ENCODE measurements around the gene SLC47A1.

DNA sequence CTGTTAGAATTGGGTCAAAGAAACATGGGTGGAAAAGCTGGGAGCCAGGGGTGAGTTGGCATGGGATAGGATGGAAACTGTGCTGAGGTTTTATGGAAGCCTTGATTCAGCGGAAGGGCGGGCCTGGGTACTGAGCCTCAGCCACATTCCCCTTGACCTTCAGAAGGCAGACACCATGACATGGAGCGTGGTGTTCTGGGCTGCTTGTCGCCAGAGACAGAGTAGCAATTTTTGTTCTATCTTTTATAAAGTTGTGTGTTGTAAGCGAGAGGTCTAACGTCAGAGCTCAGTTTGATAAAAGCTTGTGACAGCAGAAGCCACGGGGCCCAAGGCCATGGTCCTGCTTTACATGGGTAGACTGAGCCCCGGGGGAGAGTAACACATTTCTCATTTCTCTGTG, 50.2 kb downstream of the SLC47A1 start:
- TF ChIP-seq, protein P1, sequence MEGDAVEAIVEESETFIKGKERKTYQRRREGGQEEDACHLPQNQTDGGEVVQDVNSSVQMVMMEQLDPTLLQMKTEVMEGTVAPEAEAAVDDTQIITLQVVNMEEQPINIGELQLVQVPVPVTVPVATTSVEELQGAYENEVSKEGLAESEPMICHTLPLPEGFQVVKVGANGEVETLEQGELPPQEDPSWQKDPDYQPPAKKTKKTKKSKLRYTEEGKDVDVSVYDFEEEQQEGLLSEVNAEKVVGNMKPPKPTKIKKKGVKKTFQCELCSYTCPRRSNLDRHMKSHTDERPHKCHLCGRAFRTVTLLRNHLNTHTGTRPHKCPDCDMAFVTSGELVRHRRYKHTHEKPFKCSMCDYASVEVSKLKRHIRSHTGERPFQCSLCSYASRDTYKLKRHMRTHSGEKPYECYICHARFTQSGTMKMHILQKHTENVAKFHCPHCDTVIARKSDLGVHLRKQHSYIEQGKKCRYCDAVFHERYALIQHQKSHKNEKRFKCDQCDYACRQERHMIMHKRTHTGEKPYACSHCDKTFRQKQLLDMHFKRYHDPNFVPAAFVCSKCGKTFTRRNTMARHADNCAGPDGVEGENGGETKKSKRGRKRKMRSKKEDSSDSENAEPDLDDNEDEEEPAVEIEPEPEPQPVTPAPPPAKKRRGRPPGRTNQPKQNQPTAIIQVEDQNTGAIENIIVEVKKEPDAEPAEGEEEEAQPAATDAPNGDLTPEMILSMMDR (conservative IDR thresholded peaks at IDR 0.05 in 1 of 2, IDR thresholded peaks at IDR 0.05 in 1 of 2; ENCODE audit: extremely low read depth in 1 of 2, insufficient read depth in 1 of 2, low read depth in 1 of 2, low read length in 2 of 2): no peak
- TF ChIP-seq EZH2 (IDR thresholded peaks at IDR 0.05; ENCODE audit: borderline replicate concordance, low read length): no peak
